HG03558 (cell line): ENCODE data around the gene ABCB7.
"Not testable (repeated sequence)": the region's sequence is repeated elsewhere in the genome, so short reads cannot be mapped to it uniquely, and the experiment has no call there.

ENCODE experiments used
- ATAC-seq: cut with Tn5 transposase; IDR thresholded peaks from one replicate; pipeline ENCODE4 v1.9.1; 2021; ENCODE audit warnings: moderate number of reproducible peaks; ENCODE audit not compliant: unreplicated experiment; ENCODE audit errors: extremely low read depth

ABCB7 gene

DNA sequence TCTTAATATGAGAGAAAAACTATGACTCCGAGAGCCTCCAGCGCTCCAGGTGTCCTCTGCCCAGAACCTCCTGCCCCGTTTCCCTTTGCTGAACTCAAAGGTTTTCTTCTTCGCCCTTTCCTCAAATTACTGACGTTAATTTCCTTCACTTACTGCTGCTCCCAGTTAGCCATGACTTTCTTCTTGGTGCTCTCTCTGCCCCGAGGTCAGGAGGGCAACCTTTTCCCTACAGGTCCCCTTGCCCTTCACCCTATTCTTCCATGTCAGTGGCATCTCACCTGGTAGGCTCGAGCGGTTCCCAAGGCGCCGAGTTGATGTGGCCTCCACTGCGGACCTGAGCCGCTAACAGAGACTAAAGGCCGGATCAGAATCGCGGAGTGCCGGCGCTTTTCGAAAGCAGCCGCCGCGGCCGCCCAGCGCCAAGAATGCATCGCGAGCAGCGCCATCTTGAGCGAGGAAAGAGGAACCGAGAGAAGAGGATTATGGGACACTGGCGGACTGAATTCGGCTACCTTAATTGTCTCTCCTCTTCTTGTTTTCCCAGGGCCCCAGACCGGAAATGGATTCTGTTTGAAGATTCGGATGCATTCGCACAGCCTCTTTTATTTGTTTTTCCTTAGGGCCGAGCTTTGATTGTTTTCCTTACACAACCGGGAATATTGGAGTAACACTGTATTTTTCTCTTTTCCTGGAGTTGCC, at the start of gene ABCB7:
TSS of gene ABCB7 (minus strand) at position 457 of the 699 bp plus-strand sequence. CDS start at position 446, 11 bp downstream.
- ATAC-seq, result no peak

DNA sequence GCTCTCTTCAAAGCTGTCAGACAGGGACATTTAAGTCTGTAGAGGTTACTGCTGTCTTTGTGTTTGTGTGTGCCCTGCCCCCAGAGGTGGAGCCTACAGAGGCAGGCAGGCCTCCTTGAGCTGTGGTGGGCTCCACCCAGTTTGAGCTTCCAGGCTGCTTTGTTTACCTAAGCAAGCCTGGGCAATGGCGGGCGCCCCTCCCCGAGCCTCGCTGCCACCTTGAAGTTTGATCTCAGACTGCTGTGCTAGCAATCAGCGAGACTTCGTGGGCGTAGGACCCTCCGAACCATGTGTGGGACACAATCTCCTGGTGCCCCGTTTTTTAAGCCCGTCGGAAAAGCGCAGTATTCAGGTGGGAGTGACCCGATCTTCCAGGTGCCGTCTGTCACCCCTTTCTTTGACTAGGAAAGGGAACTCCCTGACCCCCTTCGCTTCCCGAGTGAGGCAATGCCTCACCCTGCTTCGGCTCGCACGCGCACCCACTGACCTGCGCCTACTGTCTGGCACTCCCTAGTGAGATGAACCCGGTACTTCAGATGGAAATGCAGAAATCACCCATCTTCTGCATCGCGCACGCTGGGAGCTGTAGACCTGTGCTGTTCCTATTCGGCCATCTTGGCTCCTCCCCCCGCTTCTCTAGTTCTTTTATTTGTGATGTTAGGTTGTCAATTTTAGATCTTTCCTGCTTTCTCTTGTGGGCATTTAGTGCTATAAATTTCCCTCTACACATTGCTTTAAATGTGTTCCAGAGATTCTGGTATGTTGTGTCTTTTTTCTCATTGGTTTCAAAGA, 32.5 kb upstream of the ABCB7 start:
- ATAC-seq, result not testable (repeated sequence)

- ATAC-seq, result no peak
Measured at GRCh38 chrX:75181721-75182120, 25.6 kb upstream of the ABCB7 start.

DNA sequence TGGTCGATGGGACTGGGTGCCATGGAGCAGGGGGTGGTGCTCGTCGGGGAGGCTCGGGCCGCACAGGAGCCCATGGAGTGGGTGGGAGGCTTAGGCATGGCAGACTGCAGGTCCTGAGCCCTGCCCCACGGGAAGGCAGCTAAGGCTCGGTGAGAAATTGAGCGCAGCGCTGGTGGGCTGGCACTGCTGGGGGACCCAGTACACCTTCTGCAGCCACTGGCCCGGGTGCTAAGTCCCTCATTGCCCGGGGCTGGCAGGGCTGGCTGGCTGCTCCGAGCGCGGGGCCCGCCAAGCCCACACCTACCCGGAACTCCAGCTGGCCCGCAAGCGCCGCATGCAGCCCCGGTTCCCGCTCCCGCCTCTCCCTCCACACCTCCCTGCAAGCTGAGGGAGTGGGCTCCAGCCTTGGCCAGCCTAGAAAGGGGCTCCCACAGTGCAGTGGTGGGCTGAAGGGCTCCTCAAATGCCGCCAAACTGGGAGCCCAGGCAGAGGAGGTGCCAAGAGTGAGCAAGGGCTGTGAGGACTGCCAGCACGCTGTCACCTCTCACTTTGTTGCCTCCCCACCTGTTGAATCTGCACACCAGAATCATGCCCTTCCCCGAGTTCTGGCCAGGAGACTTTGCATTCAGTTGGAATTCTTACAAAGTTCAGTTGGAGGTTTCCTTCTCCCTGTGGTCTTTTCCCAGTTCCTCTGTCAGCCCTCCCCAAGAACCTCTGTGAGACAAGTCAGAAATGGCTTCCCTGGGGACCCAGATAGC, 23.6 kb upstream of the ABCB7 start:
- not testable (repeated sequence) for ATAC-seq

GRCh38 chrX:75172257-75172890, 16.3 kb upstream of the ABCB7 start:
- not testable (repeated sequence) for ATAC-seq

GRCh38 chrX:75158054-75158453, 2.0 kb upstream of the ABCB7 start:
- ATAC-seq, result no peak

DNA sequence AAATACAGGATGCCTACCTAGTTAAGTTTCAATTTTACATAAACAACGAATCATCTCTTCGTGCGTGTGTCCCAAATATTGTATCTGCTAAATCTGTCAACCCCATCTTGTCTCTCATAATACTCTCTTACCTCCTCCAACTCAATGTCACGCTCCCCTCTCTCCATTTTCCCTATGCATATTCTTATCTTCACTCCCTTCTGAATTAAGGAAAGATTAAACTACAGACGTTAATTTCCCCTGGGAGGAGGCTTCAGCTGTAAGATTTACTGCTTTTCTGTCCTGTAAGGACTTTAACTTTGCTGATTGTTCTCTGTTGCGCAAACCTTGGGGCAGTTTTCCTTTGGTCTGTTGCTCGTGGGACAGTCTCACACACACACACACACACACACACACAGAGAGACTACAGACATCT, 455 bp upstream of the ABCB7 start:
- no peak for ATAC-seq

GRCh38 chrX:75155447-75155826, 646 bp downstream of the ABCB7 start:
- ATAC-seq, result no peak

DNA sequence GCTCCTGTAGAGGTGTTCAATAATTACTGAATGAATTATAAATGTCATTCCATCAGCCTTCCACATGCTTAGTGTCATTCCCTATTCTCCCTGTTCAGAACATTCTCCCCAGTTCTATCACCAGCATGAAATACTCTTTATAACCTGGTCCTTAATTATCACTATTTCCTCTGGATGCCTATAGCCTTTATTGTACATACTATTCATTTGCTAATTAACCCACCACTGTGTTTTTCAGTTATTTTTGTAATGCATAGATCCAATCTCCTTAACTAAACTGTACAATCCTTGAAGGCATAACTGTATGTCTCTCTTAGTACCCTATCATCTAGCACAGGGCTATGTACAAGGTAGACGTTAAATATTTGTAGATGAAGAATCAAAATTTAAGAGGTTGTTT, 1.2 kb downstream of the ABCB7 start:
- no peak for ATAC-seq

GRCh38 chrX:75151827-75152592, 4.1 kb downstream of the ABCB7 start:
- no peak for ATAC-seq

DNA sequence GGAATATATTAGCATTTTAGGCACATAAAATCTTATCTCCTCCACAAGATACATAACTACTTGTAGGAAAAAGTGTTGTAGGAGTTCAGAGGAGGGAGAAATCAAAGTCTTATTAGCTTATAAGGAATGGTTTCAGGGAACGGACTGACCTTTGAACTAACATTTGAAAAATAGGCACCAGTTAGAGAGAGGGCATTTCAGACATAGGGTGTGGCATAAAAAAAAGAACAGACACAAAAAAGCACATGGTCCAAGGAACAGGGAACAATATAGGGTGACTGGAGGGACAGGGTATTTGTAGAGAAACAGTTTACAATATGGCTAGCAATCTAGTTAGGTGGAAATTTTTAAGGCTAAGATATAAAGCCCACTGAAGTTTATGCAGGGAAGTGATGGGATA, 6.4 kb downstream of the ABCB7 start:
- ATAC-seq, result no peak

DNA sequence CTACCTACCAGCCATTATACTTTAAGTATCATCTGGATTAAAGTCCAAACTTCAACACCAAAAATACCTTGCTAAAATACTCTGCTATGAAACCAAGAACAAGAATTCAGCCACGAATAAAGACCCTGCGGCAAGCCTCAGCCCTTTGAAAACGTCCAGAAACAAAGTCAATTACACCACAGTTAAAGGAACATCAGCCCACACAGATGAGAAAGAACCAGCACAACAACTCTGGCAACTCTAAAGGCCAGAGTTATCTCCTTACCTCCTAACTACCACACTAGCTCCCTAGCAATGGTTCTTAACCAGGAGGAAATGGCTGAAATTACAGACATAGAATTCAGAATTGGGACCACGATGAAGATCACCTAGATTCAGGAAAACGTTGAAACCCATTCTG, 23.4 kb downstream of the ABCB7 start:
- no peak for ATAC-seq

DNA sequence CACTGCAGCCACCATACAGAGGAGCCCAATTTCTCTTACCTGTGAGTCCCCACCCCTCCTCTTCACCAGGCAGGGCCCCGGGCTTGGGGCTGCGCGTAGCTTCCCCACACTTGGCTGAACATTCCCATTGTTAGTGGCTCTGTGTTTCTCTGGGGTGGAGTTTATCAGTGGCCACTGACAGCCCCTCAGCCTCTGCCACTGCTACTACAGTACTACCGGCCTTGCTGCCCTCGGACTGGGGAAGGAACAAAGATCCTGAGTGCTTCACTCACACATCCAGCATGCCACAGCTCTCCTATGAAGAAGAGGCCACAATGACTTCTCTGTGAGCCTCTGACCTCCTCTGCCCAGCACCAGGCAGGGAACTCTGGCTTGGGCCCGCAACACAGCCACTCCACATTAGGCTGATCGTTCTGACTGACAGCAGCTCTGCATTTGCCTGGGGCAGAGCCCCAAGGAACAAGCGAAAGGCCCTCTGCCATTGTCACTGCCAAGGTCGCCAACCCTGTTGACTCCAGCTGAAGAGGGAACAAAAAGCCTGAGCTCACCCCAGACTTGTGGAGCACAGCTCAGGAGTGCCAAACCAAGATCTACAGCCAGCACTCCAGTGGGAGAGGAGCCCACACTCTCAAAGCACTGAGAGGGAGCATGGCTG, 24.0 kb downstream of the ABCB7 start:
- ATAC-seq, result no peak

DNA sequence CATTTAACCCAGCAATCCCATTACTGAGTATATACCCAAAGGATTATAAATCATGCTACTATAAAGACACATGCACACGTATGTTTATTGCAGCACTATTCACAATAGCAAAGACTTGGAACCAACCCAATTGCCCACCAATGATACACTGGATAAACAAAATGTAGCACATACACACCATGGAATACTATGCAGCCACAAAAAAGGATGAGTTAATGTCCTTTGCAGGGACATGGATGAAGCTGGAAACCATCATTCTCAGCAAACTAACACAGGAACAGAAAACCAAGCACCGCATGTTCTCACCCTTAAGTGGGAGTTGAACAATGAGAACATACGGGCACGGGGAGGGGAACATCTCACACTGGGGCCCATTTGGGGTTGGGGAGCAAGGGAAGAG, 27.0 kb downstream of the ABCB7 start:
- not testable (repeated sequence) for ATAC-seq

DNA sequence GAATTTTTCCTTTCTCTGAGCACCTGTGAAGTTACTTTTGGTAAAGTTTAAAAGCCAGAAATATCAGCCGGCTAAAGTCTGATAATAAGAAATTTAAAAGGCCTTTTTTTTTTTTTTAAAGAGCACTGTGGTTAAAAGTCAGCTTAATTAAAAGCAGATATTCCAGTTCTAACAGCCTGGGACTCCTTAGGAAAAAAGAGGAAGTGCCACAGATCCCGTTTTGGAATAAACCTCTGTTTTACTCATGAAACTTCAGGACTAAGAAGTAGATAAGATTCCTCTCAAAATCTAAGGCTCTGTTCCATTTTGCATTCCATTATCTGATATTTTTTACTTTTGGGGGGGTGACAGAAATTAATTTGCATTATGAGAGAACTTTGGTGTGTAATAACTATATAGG, 37.8 kb downstream of the ABCB7 start:
- ATAC-seq, result no peak

GRCh38 chrX:75115707-75116413, 40.2 kb downstream of the ABCB7 start:
- ATAC-seq, result no peak

- ATAC-seq, result no peak
Measured at GRCh38 chrX:75114638-75115037, 41.4 kb downstream of the ABCB7 start.

- no peak for ATAC-seq
Measured at GRCh38 chrX:75113664-75114063, 42.4 kb downstream of the ABCB7 start.
